GM18505 (cell line): ENCODE measurements around the gene SCN8A.
"Not testable (repeated sequence)": the region's sequence is repeated elsewhere in the genome, so short reads cannot be mapped to it uniquely, and the experiment has no call there.

Experiments
- ATAC-seq: cut with Tn5 transposase; IDR thresholded peaks from one replicate; pipeline ENCODE4 v1.9.1; 2021; ENCODE audit not compliant: unreplicated experiment
- POLR2A ChIP-seq: IDR thresholded peaks from 4 replicates; pipeline ENCODE4 v1.6.1; 2011; ENCODE audit warnings: borderline replicate concordance; ENCODE audit not compliant: insufficient read depth, insufficient read length; ENCODE audit errors: extremely low read depth

The SCN8A gene

DNA sequence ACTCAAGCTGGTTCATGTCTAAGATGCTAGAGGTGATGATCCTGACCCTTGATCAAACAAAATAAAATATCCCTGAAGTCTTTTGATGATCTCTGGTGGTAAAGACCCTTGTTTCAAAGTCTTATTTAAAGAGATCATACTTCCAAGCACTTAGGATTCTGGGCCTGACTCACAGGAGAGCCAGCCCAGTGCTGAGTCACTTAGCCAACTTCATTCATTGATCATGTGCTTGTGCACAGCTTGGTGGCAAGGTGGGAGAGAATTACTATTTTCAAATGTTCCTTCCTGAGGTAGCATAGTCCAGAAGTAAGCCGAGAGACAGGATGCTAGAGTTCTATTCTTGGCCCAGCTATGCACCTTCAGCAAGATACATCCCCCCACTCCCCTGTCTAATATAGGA is 40.6 kb downstream of the SCN8A start:
- TF ChIP-seq POLR2A = no peak
- ATAC-seq = no peak

DNA sequence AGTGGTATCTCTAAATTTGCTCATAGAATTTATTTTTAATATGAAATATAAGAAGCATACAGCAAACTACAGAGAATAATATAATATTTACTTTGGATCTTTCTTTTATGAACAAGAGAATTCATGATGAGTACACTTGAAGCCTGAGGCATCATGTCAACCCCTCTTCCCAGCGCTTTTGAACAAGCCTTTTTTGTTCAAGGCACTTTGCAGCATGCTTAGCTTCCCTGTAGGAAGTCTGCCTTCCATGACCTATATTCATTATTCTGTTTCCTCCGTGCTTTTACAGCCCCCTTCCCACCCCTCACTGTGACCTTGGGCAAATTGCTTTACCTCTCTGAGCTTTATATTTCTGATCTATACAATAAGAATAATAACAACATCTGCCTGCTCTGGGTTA is 41.6 kb downstream of the SCN8A start:
- TF ChIP-seq POLR2A = no peak
- ATAC-seq = no peak

DNA sequence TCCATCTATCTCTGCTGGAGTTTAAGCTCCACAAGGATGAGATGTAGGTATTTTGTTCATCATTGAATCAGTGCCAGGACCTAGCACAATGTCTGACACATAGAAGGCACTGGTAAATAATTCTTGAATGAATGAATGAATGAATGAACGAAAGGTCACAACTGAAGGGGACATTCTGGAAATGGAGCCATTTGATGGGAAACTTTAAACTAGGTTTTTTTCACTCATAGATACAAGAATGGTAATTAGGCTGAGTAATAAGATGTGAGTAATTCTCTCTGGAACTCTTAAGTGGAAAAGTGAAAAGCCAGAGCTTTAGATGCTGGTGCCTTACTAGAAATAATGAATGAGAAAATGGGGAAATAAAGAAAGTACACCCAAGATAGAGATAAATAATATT is 44.3 kb downstream of the SCN8A start:
- ATAC-seq = no peak
- no peak for TF ChIP-seq POLR2A

DNA sequence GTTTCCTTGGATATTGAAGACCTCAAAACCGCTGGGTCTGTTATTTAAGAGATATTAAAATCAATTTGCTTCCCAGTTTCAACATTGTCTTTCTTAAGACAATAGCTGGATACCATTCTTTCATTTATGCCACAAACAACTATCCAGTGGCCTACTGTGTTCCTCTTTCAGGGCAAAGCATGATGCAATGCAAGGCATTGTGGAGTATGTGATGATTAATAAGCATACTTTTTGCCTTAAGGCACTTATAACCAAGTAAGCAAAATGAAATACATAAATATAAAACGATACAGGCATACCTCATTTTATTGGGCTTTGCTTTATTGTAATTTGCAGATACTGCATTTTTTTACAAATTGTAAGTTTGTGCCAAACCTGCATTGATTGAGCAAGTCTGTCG is 45.5 kb downstream of the SCN8A start:
- ATAC-seq = no peak
- no peak for TF ChIP-seq POLR2A

GRCh38 chr12:51636986-51637385 is 46.0 kb downstream of the SCN8A start:
- no peak for TF ChIP-seq POLR2A
- no peak for ATAC-seq

GRCh38 chr12:51639361-51639760 is 48.3 kb downstream of the SCN8A start:
- TF ChIP-seq POLR2A = no peak
- no peak for ATAC-seq

DNA sequence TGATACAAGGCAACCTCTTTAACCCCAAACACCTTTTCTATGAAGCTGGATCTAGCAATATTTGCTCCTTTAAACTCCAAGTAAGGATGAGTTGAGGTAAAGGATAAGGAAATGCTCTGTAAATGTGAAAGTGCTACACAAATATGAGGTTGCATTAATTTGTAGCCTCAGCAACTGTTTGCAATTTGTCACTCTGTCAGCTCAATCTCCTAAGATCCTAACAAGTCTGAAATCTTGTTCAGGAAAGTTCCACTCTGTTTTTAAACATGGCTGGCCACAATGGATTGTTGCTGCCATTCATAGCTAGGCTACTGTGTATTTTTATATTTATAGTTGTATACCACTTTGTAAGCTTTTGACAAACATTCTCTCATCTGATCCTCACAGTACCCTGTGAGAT is 51.3 kb downstream of the SCN8A start:
- TF ChIP-seq POLR2A = no peak
- ATAC-seq = no peak

DNA sequence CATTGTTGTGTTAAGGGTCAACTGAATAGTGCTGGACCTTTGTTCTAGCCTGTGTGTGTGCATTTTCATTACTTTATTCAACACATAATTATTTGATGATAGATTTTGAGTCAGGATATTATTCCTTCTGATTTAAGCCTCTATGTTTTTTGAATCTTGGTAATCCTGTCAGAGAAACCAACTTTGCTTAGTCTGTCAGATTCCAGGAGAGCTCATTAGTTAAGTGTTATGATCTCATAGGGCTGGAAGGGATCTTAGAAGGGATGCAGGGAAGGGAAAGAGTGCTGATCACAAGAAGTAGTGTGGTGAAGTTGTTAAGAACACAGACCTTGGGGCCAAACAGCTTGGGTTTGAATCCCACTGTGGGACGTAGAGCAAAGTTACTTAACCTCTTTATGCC is 52.9 kb downstream of the SCN8A start:
- no peak for TF ChIP-seq POLR2A
- ATAC-seq = no peak

DNA sequence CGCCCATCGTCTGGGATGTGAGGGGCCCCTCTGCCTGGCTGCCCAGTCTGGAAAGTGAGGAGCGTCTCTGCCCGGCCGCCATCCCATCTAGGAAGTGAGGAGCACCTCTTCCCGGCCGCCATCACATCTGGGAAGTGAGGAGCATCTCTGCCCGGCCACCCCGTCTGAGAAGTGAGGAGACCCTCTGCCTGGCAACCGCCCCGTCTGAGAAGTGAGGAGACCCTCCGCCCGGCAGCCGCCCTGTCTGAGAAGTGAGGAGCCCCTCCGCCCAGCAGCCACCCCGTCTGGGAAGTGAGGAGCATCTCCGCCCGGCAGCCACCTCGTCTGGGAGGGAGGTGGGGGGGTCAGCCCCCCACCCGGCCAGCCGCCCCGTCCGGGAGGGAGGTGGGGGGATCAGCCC is 53.7 kb downstream of the SCN8A start:
- not testable (repeated sequence) for ATAC-seq

GRCh38 chr12:51645961-51646360 is 54.9 kb downstream of the SCN8A start:
- no peak for TF ChIP-seq POLR2A
- ATAC-seq = no peak

- no peak for TF ChIP-seq POLR2A
- ATAC-seq = no peak
Measured at GRCh38 chr12:51647647-51648046, 56.6 kb downstream of the SCN8A start.

GRCh38 chr12:51653431-51653830 is 62.4 kb downstream of the SCN8A start:
- no peak for TF ChIP-seq POLR2A

GRCh38 chr12:51661199-51661598 is 70.2 kb downstream of the SCN8A start:
- no peak for TF ChIP-seq POLR2A
- ATAC-seq = no peak

More at GRCh38 chr12:51653431-51653830, 62.4 kb downstream of the SCN8A start:
- ATAC-seq = no peak

DNA sequence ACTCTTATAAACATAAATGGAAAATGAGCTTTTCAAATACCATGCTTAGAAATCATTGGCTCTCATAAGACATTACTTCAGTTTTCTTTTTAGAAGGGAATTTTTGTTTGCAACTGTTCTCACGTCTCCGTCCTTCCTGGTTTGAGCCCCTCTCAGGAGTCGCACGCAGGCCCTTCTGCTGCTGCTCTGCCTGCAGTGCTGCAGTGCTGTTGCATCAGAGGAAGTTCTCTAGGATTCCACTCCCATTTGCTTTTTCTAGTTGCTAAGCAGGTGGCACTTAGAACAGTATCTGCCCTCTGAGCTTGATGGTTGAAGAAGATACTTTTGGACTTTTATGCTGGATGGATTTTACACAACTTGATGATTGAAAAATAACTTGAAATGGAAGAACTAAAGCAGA is 70.8 kb downstream of the SCN8A start:
- no peak for TF ChIP-seq POLR2A
- no peak for ATAC-seq

- TF ChIP-seq POLR2A = no peak
- ATAC-seq = no peak
Measured at GRCh38 chr12:51662728-51663154, 71.7 kb downstream of the SCN8A start.
